NCI-H1436 (cell line): ENCODE measurements around the gene CENPX.

Experiments used
- DNase-seq: peaks from one replicate; lab custom pipeline; 2025; lab: John Stamatoyannopoulos, UW

The CENPX gene

DNA sequence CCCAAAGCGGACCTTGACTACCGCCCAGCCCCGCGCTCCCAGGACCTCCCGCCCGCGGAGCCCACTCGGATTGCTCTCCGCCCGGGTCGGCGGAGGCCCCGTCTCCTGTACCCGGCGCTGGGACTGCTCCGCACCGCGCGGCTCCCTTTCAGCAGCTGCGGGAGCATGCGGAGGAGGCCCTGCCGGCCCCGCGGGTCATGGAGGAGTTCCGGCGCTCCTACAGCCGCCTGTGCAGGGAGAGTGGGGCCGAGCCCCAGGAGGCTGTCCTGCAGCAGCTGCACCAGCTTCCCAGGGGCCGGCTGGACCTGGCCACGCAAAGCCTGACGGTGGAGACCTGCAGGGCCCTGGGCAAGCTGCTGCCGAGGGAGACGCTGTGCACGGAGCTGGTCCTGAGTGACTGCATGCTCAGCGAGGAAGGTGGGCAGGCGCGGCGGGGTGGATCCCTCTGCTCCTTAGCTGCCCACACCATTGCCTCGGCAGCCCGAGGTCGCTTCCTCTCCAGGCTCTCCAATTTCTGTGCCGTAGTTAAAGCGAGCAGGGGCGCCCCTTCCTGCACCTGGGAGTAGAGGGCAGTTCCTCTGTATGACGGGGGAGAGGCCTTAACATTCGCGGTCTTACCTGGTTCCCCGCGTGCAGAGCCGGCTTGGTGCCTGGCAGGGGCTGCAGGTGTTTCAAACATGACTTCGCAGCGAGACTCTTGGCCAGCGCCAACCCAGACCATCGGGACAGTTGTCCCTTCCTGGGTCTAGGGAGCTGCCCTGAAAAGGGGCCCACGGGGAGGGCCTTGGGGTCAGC lies 966 bp upstream of the CENPX start:
- no peak for DNase-seq

DNA sequence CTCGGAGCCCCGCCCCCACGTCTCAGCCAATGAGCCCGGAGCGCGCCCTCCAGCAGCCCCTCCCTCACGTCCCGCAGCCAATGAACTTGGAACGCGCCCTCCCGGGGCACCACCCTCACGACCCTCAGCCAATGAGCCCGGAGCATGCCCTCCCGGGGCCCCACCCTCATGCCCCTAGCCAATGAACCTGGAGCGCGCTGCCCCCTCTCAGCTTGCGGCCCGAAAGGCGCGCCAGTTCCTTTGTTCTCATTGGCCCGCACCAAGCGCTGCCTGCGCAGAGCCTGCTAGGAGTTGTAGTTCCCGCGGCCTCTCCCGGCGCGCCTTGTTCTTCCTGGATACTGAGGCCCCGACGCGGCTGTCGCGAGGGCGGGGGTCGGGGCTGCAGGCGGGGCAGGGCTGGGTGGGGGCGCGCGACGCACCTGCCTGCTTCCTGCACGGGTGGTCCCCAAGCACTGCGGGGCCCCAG lies 336 bp upstream of the CENPX start, which contains the start of gene LRRC45:
Gene LRRC45 (plus strand): TSS at position 325 of the 466 bp plus-strand sequence. CDS start 339 bp downstream, outside the sequence.
- DNase-seq = peak; percentile 100

DNA sequence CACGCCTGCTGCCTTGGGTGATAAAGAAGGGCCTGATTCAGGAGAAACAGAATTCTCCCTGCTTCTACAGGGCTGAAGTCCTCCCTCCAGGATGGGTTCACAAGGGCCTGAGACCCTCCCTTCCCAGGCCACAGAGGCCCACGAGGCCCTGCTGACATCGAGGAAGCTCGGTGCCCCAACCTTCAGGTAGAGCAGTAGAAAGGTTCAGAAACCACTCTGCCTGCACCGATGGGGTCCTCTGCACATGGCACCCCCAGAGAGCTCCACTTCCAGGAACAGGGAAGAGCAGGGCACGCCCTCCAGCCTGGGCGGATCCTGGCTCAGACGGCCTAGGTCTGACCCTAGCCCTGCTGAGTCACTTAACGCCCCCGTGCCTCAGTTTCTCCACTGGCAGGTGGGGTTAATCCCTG lies 773 bp downstream of the CENPX start:
- DNase-seq = no peak

DNA sequence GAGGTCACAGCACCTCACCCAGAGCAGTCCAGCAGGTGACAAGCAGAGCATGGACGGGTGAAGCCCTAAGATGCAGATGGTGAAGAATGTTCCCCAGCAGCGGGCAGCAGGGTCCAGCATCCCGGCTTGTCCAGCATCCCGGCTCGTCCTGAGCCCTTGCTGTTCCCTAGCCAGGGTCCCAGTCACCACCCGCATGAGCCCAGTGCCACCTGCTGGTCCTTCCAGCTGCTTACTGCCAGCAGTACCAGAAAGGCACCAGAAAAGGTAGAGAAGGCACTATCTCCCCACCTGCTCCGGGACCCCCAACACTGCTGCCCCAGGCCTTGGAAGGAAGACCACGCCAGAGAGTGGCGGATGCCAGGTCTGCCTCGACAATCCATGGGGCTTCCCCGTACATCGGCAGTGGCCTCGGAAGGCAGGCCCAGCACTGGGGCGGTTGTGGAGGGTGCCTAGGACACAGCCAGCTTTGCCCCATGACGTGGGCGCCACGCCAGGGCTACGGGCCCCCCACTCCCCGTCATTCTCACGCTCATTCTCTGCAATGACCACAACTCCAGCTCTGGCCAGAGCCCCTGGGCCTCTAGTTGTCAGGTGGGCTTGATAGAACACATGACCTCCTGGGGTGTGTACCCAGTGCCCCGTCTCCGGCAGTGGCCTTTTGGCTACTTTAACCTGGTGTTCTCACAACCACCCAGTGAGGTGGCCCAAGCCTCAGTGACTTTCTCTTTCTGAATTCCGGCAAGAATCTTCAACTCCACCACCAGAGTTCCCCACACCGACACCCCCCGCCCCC lies 1.4 kb downstream of the CENPX start:
- DNase-seq = peak; percentile 24

- DNase-seq = no peak
Measured at GRCh38 chr17:82020572-82021106, 2.0 kb downstream of the CENPX start.

- DNase-seq = peak; percentile 44
Measured at GRCh38 chr17:82019690-82020571, 2.7 kb downstream of the CENPX start.

- no peak for DNase-seq
Measured at GRCh38 chr17:82018989-82019689, 3.5 kb downstream of the CENPX start.

DNA sequence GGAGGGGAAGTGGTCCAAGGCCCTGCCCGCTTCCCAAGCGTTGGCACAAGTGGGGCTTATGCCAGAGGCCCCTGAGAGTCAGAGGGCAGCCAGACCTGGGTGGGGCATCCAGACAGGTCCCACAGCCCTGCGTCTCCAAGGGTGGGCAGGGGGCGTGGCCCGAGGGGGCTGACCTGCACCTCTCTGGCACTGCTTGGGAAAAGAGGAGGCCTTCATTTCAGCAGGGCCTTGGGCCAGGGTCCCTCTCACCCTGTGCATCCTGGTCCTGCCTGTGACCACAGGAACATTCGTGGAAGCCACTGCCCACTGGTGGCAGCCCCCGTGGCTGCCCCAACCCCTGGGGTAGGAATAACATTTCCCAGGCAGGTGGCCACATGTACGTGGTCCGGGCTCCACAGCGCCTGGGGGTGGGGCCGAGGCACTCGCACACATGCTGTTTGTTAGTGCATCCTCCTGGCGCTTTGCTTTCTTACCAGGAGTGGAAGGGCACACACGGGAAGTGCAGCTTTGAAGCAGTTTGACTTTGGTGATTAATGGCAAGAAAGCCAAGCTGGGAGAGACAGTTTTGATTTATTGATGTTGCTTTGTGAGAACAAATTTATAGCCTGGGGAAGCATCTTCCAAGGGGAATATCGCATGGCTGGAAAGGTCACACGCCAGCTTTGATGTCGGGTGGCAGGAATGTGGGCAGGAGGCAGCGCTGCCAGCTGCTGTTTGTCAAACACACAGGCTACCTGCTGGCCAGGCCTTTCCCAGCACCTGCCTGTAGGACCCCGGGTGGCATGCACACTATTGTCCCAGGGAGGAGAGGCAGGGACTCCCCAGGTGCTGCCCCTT lies 4.3 kb downstream of the CENPX start:
- DNase-seq = no peak

DNA sequence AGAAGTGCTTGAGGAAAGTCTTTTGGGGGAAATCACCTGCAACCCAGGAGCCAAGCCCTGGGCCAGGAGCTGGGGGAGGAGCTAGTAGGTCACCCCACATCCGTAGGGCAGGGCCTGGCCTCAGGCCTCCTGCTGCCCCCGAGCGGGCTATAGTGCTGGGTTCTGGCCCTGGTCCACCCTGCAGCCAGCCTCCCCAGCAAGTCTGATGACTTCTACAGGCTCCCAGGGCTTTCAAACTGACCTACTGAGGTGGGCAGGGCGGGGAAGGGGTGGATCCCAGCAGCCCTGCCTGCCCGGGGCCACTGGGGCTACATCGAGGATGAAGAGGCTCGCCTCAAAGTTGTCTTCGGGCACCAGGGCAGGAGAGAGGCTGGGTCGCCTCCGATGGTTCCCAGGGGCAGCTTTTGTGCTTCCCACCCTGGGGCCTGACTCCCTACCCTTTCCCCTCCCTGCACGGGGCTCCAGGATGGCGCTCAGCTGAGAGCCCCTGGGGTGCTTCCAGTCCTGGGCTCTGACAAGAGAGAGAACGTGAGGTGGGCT lies 5.0 kb downstream of the CENPX start:
- DNase-seq = no peak

DNA sequence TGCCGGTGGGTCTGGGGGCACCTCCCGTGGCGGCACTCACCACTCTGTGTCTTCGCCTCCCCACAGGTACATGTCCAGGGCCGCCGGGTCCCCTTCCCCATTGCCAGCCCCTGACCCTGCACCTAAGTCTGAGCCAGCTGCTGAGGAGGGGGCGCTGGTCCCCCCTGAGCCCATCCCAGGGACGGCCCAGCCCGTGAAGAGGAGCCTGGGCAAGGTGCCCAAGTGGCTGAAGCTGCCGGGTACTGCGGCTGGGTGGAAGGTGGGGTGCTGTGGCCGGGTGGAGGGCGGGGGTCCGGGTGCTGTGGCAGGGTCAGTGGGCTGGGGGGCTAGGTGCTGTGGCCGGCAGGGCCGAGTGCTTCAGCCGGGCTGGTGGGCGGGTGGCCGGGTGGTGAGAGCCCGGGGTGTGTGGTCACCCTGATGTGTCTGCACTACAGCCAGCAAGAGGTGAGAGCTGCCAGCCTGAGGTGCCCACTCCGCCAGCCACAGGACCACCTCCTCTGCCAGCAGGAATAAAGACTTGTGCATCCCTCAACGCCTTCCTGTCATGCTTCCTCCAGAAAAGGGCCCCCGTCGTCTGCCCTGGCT lies 5.7 kb downstream of the CENPX start:
- no peak for DNase-seq

- DNase-seq = no peak
Measured at GRCh38 chr17:82016061-82016874, 6.4 kb downstream of the CENPX start.

- DNase-seq = no peak
Measured at GRCh38 chr17:82015311-82015971, 7.2 kb downstream of the CENPX start.

DNA sequence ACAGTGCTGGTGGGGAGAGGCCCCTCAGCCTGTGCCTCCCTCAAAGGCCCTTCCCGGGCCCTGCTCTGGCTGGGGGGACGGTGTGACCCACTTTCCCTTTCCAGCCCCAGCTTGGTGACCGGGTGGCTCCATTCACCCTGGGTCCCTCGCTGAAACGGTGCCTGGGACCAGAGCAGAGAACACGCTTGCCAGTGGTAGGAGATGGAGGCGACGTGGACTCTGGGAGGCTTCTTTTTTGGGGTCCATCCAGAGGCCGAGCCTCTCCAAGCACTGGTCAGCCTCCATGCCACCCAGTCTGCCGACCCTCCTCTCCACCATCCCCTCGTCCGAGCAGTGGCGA lies 7.7 kb downstream of the CENPX start:
- DNase-seq = no peak

DNA sequence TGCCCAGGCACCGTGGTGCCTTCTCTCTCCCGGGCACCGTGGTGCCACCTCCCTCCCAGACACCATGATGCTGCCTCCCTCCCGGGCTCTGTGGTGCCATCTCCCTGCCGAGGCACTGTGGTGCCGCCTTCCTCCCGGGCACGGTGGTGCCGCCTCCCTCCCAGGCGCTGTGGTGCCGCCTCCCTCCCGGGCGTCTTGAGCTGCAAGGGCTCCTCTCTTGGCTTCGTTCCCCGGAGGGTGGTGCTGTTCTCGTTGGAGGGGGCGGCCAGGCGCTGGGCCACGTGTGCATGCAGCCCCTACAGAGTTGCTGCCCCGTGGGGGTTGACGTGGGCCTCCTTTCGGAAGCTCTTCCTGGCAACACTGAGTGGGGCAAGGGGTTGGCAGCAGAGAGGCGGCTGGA lies 8.2 kb downstream of the CENPX start:
- peak; percentile 43 for DNase-seq

DNA sequence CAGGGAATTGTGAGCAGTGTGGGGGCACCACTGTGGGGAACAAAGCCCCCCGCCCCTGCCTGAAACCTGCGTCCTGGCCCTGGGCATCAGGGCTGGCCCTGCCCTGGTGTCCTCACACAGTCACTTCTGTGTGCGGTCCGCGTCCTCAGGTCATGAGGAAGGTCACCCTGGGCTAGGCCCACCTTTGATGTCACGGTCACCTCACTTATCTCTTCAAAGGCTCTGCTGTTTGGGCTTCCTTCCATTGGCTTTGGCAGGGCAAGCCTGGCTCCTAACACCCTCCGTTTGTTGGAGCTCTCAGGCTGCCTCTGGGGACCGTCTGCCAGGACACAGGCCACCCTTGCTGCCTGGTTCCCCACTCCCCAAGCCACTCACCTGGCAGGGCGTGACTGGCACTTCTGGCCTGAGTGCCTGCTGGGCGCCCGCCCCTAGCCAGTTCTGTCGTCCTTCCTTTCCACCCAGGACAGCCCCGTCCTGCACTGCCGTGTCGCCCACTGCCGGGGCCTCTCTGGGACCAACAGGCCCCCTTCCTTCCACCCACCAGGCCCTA lies 8.8 kb downstream of the CENPX start:
- no peak for DNase-seq

DNA sequence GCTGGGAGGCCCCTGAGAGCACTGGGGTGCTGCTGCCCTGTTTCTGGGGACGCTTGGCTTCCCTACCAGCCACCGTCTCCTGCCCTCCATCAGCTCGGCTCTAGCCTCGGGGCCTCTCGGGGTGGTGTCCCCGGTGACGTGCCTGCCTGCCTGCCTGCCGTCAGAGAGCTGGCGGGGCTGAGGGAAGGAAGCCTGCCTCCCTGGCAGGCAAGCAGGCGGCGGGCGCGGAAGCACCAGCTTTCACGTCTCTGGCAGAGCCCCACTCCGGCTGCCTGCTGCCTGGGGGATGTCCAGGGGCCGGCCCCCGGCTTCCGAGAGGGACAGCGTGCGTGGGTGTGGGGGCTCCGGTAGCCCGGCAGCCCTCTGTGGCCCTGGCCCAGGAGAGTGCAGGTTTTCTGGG lies 9.3 kb downstream of the CENPX start:
- no peak for DNase-seq

DNA sequence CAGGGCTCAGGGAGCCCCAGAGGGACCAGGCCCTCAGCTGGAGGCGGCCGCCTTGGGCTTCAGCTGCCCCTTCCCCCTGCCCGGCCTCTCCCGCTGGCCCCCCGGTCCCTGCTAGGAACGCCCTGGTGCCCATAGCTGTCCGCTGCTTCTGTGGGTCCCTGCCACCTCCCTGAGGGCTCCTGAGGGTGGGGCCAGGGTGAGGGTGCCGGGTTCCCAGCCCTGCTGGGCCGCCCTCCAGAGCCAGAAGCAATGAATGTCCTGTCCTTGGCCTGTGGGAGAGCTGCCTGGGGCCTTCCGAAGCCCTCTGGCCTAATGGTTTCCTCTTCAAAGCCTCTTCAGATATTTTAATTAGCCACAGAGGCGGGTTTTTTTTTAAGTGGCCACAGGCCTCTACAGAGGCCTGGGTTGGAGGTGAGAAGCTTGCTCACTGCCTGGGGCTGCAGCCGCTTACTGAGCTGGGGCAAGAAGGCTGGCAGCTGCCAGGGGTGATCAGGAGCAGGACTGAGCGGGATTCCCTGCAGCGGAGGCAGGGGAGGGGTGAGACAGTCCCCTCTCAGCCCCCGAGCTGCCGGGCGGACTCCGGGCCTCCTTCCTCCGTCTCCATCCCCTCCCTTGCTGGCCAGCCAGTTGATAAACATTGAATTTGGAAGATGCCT lies 9.9 kb downstream of the CENPX start:
- peak; percentile 53 for DNase-seq
